Measurements from ENCODE around the gene GHITM.
A peak's percentile ranks its signal among the peaks of the same experiment; 100 is the strongest.
"Not testable (repeated sequence)": the region's sequence is repeated elsewhere in the genome, so short reads cannot be mapped to it uniquely, and the experiment has no call there.

GHITM gene

DNA sequence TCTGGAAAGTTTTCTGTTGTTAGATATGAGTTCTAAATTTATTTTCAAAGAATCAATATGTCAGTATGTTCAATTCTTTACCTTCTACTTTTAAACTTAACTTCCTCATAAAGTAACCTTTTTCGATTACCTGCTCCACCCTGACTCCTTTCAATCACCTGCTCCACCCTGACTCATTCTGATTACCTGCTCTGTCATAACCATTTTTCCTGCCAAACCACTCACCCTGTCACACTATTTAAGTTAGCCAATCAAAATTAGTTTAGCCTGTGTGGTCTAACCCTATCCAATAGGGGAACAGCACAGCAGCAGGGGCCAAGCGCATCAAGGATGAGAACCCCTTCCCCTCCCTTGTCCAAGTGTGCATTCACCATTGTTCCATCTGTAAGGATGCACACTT is 22.1 kb upstream of the GHITM start:
- H3K9me3 ChIP-seq (ENCODE audit: control insufficient read depth in 1 of 2, low read length in 2 of 2); H3K4me3 ChIP-seq (ENCODE audit: low read depth in 1 of 2, low read length in 2 of 2); H3K27ac ChIP-seq (ENCODE audit: low read depth, low read length): not testable (repeated sequence)

DNA sequence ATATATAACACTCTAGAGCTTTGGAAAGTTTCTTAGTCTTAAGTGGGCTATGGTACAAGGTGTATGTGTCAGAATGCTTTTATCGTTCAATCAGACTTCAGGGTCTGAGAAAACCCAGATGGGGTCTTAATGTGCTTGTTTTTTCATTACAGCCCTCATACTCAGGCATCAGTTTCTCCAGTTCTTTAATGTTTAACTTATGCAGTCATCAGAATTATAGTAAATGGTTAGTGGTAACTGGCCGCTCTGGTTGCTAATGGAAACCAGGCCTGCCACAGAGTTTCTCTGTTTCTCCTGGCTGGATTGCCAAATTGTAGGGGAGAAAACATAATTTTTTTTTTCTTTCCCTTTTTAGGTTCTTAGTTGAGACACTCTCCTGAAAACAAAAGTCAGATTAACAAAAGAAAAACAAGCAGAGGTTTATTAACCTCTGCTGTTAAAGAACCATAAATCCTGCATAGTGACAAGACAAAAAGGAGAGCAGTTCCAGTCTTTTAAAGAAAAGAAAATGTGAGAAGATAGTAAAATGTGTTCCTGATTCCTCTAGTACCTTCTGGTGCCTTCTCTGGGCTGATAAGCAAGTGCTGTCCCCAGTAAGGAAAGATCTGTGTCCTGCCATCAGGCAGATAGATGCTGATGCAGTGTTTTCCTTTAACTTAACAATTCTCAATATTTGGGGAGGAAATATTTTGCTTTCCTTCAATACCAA is 21.5 kb upstream of the GHITM start:
- no peak overlapping the region for H3K27ac ChIP-seq (ENCODE audit: low read depth, low read length)
- no peaks in the 10 kb centered on the region for H3K9me3 ChIP-seq (ENCODE audit: control insufficient read depth in 1 of 2, low read length in 2 of 2)
- H3K27me3 ChIP-seq (ENCODE audit: control insufficient read depth in 1 of 2, insufficient read depth in 2 of 2, low read length in 2 of 2): no peaks in the 10 kb centered on the region
- H3K9ac ChIP-seq (ENCODE audit: low read depth in 1 of 2, low read length in 2 of 2): no peak overlapping the region
- H3K4me1 ChIP-seq (ENCODE audit: control insufficient read depth in 1 of 2, insufficient read depth in 2 of 2, low read length in 2 of 2): no peaks in the 10 kb centered on the region
- no peak overlapping the region for H3K4me3 ChIP-seq (ENCODE audit: low read depth in 1 of 2, low read length in 2 of 2)
- H3K36me3 ChIP-seq (ENCODE audit: control insufficient read depth in 1 of 2, insufficient read depth in 2 of 2, low read length in 2 of 2): no peaks in the 10 kb centered on the region

More for the DNA sequence above, 22.1 kb upstream of the GHITM start:
- H3K27me3 ChIP-seq (ENCODE audit: control insufficient read depth in 1 of 2, insufficient read depth in 2 of 2, low read length in 2 of 2); H3K4me1 ChIP-seq (ENCODE audit: control insufficient read depth in 1 of 2, insufficient read depth in 2 of 2, low read length in 2 of 2); H3K9ac ChIP-seq (ENCODE audit: low read depth in 1 of 2, low read length in 2 of 2); H3K36me3 ChIP-seq (ENCODE audit: control insufficient read depth in 1 of 2, insufficient read depth in 2 of 2, low read length in 2 of 2): not testable (repeated sequence)

DNA sequence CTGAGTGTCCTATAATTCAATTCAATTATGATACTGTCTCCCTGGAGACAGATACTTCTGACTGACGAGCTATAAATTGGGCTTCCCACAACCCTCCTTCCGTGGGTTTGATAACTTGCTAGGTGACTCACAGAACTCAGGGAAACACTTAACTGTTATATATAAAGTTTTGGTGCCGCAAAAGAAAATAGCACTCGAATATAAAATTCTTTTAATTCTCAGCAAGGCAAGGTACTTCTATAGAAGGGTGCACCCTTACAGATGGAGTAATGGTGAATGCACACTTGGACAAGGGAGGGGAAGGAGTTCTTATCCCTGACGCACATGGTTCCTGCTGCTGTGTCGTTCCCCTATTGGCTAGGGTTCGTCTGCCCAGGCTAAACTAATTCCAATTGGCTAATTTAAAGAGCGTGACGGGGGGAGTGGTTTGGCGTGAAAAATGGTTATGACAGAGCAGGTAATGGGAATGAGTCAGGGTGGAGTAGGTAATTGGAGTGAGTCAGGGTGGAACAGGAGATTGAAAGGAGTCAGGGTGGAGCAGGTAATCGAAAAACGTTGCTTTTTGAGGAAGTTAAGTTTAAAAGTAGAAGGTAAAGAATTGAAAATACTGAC is 20.8 kb upstream of the GHITM start:
- Histone ChIP-seq H3K36me3 (ENCODE audit: control insufficient read depth in 1 of 2, insufficient read depth in 2 of 2, low read length in 2 of 2) (no peaks in the 10 kb centered on the region), H3K27me3 (ENCODE audit: control insufficient read depth in 1 of 2, insufficient read depth in 2 of 2, low read length in 2 of 2) (no peaks in the 10 kb centered on the region), H3K4me3 (ENCODE audit: low read depth in 1 of 2, low read length in 2 of 2) (no peak overlapping the region), H3K27ac (ENCODE audit: low read depth, low read length) (no peak overlapping the region), H3K4me1 (ENCODE audit: control insufficient read depth in 1 of 2, insufficient read depth in 2 of 2, low read length in 2 of 2) (no peaks in the 10 kb centered on the region), H3K9me3 (ENCODE audit: control insufficient read depth in 1 of 2, low read length in 2 of 2) (no peaks in the 10 kb centered on the region), H3K9ac (ENCODE audit: low read depth in 1 of 2, low read length in 2 of 2) (no peak overlapping the region)

DNA sequence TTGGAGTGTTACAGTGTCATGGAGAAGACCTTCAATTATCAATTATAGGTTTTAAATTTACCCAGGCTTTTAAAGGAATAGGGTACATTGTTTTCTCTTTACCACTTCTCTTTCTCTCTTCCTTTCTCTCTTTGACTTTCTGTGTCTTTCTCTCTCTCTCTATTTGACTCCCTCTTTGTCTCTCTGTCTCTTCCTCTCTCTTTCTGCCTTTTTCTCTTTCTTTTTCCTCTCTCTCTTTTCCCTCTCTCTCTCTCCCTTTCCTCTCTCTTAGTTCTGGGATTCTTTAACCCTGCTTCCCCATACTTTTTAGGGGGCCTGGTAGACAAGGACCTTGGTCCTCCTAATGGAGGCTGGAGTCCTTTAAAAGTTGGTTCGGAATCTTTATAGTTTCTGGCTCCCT is 15.9 kb upstream of the GHITM start:
- H3K9ac ChIP-seq (ENCODE audit: low read depth in 1 of 2, low read length in 2 of 2): no peak overlapping the region
- H3K27me3 ChIP-seq (ENCODE audit: control insufficient read depth in 1 of 2, insufficient read depth in 2 of 2, low read length in 2 of 2): no peaks in the 10 kb centered on the region
- no peak overlapping the region for H3K4me3 ChIP-seq (ENCODE audit: low read depth in 1 of 2, low read length in 2 of 2)
- no peak overlapping the region for H3K27ac ChIP-seq (ENCODE audit: low read depth, low read length)
- no peaks in the 10 kb centered on the region for H3K4me1 ChIP-seq (ENCODE audit: control insufficient read depth in 1 of 2, insufficient read depth in 2 of 2, low read length in 2 of 2)
- no peaks in the 10 kb centered on the region for H3K36me3 ChIP-seq (ENCODE audit: control insufficient read depth in 1 of 2, insufficient read depth in 2 of 2, low read length in 2 of 2)
- H3K9me3 ChIP-seq (ENCODE audit: control insufficient read depth in 1 of 2, low read length in 2 of 2): peaks cover 16 to 17% of the 10 kb centered on the region in 2 donors

DNA sequence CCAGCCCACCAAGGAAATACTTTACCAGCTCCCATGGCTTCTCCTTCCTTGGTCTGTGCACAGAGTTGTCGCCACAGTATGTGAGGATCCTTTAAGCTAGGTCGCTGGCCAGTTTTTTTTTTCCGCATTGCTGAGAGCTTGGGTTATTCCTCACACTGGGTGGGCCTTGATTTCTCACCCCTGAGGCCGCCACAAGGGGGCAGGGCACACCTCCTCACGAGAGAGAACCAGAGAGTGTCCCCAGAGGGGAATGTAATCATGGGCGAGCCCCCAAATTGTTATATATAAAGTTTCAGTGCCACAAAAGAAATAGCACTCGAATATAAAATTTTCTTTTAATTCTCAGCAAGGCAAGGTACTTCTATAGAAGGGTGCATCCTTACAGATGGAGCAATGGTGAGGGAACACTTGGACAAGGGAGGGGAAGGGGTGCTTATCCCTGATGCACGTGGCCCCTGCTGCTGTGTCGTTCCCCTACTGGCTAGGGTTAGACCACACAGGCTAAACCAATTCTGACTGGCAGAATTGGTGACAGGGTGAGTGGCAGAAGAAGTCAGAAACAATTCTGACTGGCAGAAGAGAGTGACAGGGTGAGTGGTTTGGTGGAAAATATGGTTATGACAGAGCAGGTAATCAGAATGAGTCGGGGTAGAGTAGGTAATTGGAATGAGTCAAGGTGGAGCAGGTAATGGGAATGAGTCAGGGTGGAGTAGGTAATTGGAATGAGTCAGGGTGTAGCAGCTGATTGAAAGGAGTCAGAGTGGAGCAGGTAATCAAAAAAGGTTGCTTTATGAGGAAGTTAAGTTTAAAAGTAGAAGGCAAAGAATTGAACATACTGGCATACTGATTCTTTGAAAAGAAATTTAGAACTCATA is 13.2 kb upstream of the GHITM start:
- not testable (repeated sequence) for H3K36me3 ChIP-seq (ENCODE audit: control insufficient read depth in 1 of 2, insufficient read depth in 2 of 2, low read length in 2 of 2); H3K4me1 ChIP-seq (ENCODE audit: control insufficient read depth in 1 of 2, insufficient read depth in 2 of 2, low read length in 2 of 2); H3K4me3 ChIP-seq (ENCODE audit: low read depth in 1 of 2, low read length in 2 of 2); H3K27me3 ChIP-seq (ENCODE audit: control insufficient read depth in 1 of 2, insufficient read depth in 2 of 2, low read length in 2 of 2); H3K27ac ChIP-seq (ENCODE audit: low read depth, low read length); H3K9ac ChIP-seq (ENCODE audit: low read depth in 1 of 2, low read length in 2 of 2)
- H3K9me3 ChIP-seq (ENCODE audit: control insufficient read depth in 1 of 2, low read length in 2 of 2): peaks cover 16 to 17% of the 10 kb centered on the region in 2 donors

DNA sequence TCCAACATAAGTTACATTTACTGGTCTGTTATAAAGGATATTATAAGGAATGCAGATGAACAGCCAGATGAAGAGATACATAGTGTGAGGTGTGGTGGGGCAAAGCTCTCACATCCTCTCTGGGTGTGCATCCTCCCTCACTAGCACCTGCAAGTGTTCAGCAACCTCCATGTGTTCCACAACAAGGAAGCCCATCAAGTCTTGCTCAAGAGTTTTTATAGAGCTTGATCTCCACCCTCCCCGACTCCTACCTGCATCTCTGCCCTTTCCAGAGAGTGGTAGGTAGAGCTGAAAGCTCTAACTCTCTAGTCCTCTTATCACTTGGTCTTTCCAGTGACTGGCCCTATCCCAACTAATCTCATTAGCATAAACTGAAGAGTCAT is 12.5 kb upstream of the GHITM start:
- Histone ChIP-seq H3K27me3 (ENCODE audit: control insufficient read depth in 1 of 2, insufficient read depth in 2 of 2, low read length in 2 of 2) (no peaks in the 10 kb centered on the region), H3K4me3 (ENCODE audit: low read depth in 1 of 2, low read length in 2 of 2) (no peak overlapping the region), H3K36me3 (ENCODE audit: control insufficient read depth in 1 of 2, insufficient read depth in 2 of 2, low read length in 2 of 2) (no peaks in the 10 kb centered on the region), H3K9ac (ENCODE audit: low read depth in 1 of 2, low read length in 2 of 2) (no peak overlapping the region), H3K27ac (ENCODE audit: low read depth, low read length) (no peak overlapping the region), H3K4me1 (ENCODE audit: control insufficient read depth in 1 of 2, insufficient read depth in 2 of 2, low read length in 2 of 2) (no peaks in the 10 kb centered on the region), H3K9me3 (ENCODE audit: control insufficient read depth in 1 of 2, low read length in 2 of 2) (peaks cover 16 to 17% of the 10 kb centered on the region in 2 donors)

DNA sequence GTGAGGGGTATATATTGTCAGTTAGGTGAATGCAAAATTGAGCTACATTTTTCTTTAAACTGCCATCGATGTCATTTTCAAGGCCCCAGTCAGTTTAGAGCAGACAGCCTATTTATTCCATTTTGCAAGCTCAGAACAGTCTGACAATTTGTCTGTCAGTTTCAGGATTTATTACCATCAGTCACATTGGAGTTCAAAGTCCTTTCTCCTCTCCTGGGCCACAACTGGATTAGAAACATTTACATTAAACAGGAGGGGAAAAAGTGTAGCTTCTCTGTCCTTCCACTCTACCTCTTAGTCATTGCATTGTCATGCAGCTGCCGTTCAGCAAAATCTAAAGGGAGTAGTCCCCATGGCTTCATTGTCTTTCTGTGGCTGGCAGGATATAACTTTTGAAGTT is 3.5 kb upstream of the GHITM start:
- no peak overlapping the region for H3K4me3 ChIP-seq (ENCODE audit: low read depth in 1 of 2, low read length in 2 of 2)
- no peaks in the 10 kb centered on the region for H3K27me3 ChIP-seq (ENCODE audit: control insufficient read depth in 1 of 2, insufficient read depth in 2 of 2, low read length in 2 of 2)
- no peak overlapping the region for H3K27ac ChIP-seq (ENCODE audit: low read depth, low read length)
- H3K9ac ChIP-seq (ENCODE audit: low read depth in 1 of 2, low read length in 2 of 2): no peak overlapping the region
- no peaks in the 10 kb centered on the region for H3K9me3 ChIP-seq (ENCODE audit: control insufficient read depth in 1 of 2, low read length in 2 of 2)
- H3K4me1 ChIP-seq (ENCODE audit: control insufficient read depth in 1 of 2, insufficient read depth in 2 of 2, low read length in 2 of 2): peaks cover 18 to 22% of the 10 kb centered on the region in 2 donors
- no peaks in the 10 kb centered on the region for H3K36me3 ChIP-seq (ENCODE audit: control insufficient read depth in 1 of 2, insufficient read depth in 2 of 2, low read length in 2 of 2)

DNA sequence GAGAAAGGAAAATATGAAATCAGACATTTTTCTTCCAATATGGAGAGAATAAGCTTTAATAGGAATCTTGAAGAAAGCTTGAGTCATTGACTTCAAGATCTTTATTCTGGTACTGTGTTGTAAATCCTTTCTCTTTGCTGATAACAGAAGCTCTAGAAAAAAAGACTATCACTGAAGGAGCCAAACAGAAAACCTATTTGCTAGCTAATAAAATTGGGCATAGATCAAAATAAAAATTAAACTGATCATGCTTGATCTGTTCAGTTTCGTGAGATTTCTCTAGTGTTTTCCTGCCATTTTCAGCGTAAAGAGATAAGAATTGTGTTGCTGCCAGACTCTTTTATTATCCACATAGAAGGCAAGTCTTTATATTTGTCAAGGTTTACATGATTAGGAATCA is 1.5 kb upstream of the GHITM start:
- Histone ChIP-seq H3K4me3 (ENCODE audit: low read depth in 1 of 2, low read length in 2 of 2) (no peak overlapping the region), H3K4me1 (ENCODE audit: control insufficient read depth in 1 of 2, insufficient read depth in 2 of 2, low read length in 2 of 2) (peaks cover 25 to 26% of the 10 kb centered on the region in 2 donors), H3K9ac (ENCODE audit: low read depth in 1 of 2, low read length in 2 of 2) (peak overlapping the region in 1 of 2 donors; percentile 7)

DNA sequence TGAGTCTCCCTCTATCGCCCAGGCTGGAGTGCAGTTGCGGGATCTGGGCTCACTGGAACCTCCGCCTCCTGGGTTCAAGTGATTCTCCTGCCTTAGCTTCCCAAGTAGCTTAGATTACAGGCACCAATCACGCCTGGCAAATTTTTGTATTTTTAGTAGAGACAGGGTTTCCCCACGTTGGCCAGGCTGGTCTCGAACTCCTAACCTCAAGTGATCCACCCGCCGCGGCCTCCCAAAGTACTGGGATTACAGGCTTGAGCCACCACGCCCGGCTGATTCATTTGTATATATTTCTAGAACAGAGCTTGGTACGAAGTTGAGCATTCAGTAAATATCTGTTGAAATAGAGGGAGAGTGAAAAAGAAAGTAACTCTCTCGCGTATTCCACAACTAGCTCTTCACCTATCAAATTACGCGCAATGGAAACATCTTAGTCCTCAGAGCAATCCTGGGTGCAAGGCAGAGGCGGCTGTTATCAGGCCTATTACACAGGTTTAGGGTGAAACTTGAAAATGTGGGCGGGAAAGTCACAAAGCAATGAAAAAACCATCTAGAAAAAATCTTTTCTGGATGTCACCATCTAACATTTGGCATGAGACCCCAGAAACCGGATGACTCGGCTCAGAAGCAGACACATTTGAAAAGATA is 707 bp upstream of the GHITM start:
- peak overlapping the region; percentile 76 to 88 for H3K4me3 ChIP-seq (ENCODE audit: low read depth in 1 of 2, low read length in 2 of 2)
- peak overlapping the region; percentile 69 to 81 for H3K9ac ChIP-seq (ENCODE audit: low read depth in 1 of 2, low read length in 2 of 2)
- H3K27ac ChIP-seq (ENCODE audit: low read depth, low read length): peak overlapping the region; percentile 58
- H3K27me3 ChIP-seq (ENCODE audit: control insufficient read depth in 1 of 2, insufficient read depth in 2 of 2, low read length in 2 of 2): no peaks in the 10 kb centered on the region
- H3K36me3 ChIP-seq (ENCODE audit: control insufficient read depth in 1 of 2, insufficient read depth in 2 of 2, low read length in 2 of 2): peaks cover 6 to 16% of the 10 kb centered on the region in 2 donors
- H3K4me1 ChIP-seq (ENCODE audit: control insufficient read depth in 1 of 2, insufficient read depth in 2 of 2, low read length in 2 of 2): peaks cover 25 to 26% of the 10 kb centered on the region in 2 donors
- no peaks in the 10 kb centered on the region for H3K9me3 ChIP-seq (ENCODE audit: control insufficient read depth in 1 of 2, low read length in 2 of 2)

More for the DNA sequence above, 1.5 kb upstream of the GHITM start:
- H3K9me3 ChIP-seq (ENCODE audit: control insufficient read depth in 1 of 2, low read length in 2 of 2): no peaks in the 10 kb centered on the region
- H3K36me3 ChIP-seq (ENCODE audit: control insufficient read depth in 1 of 2, insufficient read depth in 2 of 2, low read length in 2 of 2): peaks cover 0 to 8% of the 10 kb centered on the region in 2 donors
- H3K27me3 ChIP-seq (ENCODE audit: control insufficient read depth in 1 of 2, insufficient read depth in 2 of 2, low read length in 2 of 2): no peaks in the 10 kb centered on the region
- no peak overlapping the region for H3K27ac ChIP-seq (ENCODE audit: low read depth, low read length)

DNA sequence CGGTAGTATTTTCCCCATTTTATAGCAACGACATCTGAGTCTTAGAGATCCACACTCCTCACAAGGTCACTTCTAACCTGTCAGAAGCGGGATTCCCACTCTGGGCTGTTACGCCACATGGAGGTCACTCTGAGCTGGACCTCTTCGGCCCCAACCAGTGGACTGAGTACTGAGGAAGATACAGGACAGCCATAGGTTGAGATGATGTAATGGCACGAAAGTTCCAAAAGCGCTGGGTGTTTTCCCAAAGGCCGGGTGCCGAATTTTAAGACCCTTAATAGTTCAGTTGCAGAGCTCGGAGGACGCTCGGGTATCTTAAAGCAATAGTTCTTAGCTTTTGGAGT is 699 bp downstream of the GHITM start:
- Histone ChIP-seq H3K36me3 (ENCODE audit: control insufficient read depth in 1 of 2, insufficient read depth in 2 of 2, low read length in 2 of 2) (peaks cover 10 to 29% of the 10 kb centered on the region in 2 donors), H3K27ac (ENCODE audit: low read depth, low read length) (peak overlapping the region; percentile 95), H3K9me3 (ENCODE audit: control insufficient read depth in 1 of 2, low read length in 2 of 2) (no peaks in the 10 kb centered on the region)

More for the DNA sequence above, 699 bp downstream of the GHITM start:
- H3K9ac ChIP-seq (ENCODE audit: low read depth in 1 of 2, low read length in 2 of 2): peak overlapping the region; percentile 91 to 97
- no peaks in the 10 kb centered on the region for H3K27me3 ChIP-seq (ENCODE audit: control insufficient read depth in 1 of 2, insufficient read depth in 2 of 2, low read length in 2 of 2)
- peaks cover 25 to 26% of the 10 kb centered on the region in 2 donors for H3K4me1 ChIP-seq (ENCODE audit: control insufficient read depth in 1 of 2, insufficient read depth in 2 of 2, low read length in 2 of 2)
- peak overlapping the region; percentile 88 to 98 for H3K4me3 ChIP-seq (ENCODE audit: low read depth in 1 of 2, low read length in 2 of 2)

Measured in duodenal mucosa (tissue), 2 donors.